ENCODE measurements around the gene TPM4. TPM values are rescaled to one million over a fixed set of nuclear protein-coding genes. Genes with fewer than 3 reads are reported as not detected.
A peak's percentile ranks its signal among the peaks of the same experiment; 100 is the strongest.

The TPM4 gene
- total and polyA plus RNA-seq, 2 of the 13 experiments (the other 11 are each of a cell fraction or from before 2014, with no cell fraction given), result 180 to 188 TPM

- TF ChIP-seq RNF219 (CRISPR knock-in tag; IDR thresholded peaks at IDR 0.05) (no peak), FOXA1 (IDR thresholded peaks at IDR 0.05) (no peak), FOXA1 (CRISPR knock-in tag; IDR thresholded peaks at IDR 0.05) (peak; percentile 51; the same call in 1 of the 2 replicates), ZNF256 (CRISPR knock-in tag; conservative IDR thresholded peaks at IDR 0.05) (no peak), MAX (IDR thresholded peaks at IDR 0.05) (peak; percentile 68), HMGXB4 (CRISPR knock-in tag; IDR thresholded peaks at IDR 0.05; ENCODE audit: borderline replicate concordance in 1 of 2, low read depth in 1 of 2) (no peak), GPBP1L1 (CRISPR knock-in tag; IDR thresholded peaks at IDR 0.05) (no peak), FOXO4 (CRISPR knock-in tag; conservative IDR thresholded peaks at IDR 0.05) (no peak), ZNF282 (IDR thresholded peaks at IDR 0.05; ENCODE audit: partially characterized antibody) (no peak), SMAD1 (CRISPR knock-in tag; IDR thresholded peaks at IDR 0.05; ENCODE audit: borderline replicate concordance, low read depth) (no peak), ZNF629 (CRISPR knock-in tag; conservative IDR thresholded peaks at IDR 0.05) (peak; percentile 96), ZNF780A (CRISPR knock-in tag; IDR thresholded peaks at IDR 0.05) (no peak), NR2F2 (IDR thresholded peaks at IDR 0.05; ENCODE audit: borderline replicate concordance, low read depth) (no peak), POGZ (CRISPR knock-in tag; IDR thresholded peaks at IDR 0.05) (no peak), MEIS1 (CRISPR knock-in tag; IDR thresholded peaks at IDR 0.05; ENCODE audit: borderline replicate concordance) (no peak), TRIM22 (IDR thresholded peaks at IDR 0.05) (no peak), ZNF674 (CRISPR knock-in tag; IDR thresholded peaks at IDR 0.05; ENCODE audit: low read depth) (no peak), TCF7 (IDR thresholded peaks at IDR 0.05; ENCODE audit: low read depth) (no peak), ZMYM4 (CRISPR knock-in tag; IDR thresholded peaks at IDR 0.05) (no peak), RORA (CRISPR knock-in tag; IDR thresholded peaks at IDR 0.05) (no peak), ZNF577 (CRISPR knock-in tag; IDR thresholded peaks at IDR 0.05; ENCODE audit: borderline replicate concordance, low read depth) (no peak), TCF12 (IDR thresholded peaks at IDR 0.05) (no peak), TCF12 (CRISPR knock-in tag; IDR thresholded peaks at IDR 0.05) (no peak), FOXA3 (CRISPR knock-in tag; IDR thresholded peaks at IDR 0.05) (0 out of 2 replicates have a peak, but pooled peaks have one; percentile 23)
Measured at GRCh38 chr19:16141043-16141442, 64.7 kb downstream of the TPM4 start (continued).

Data from HepG2 (cell line).